Trophoblast cell (in vitro differentiated cells and primary cell): ENCODE measurements around the gene GALK2.

Experiments used
- DNase-seq, 2 donors: peaks; one replicate each; pipeline ENCODE4 v3.0.0-alpha.2; 2016
- H2AFZ ChIP-seq: 2 replicates; pipeline ENCODE4 v1.6.1; 2013; ENCODE audit warnings: low read length, moderate library complexity, mild to moderate bottlenecking; ENCODE audit not compliant: insufficient read depth, poor library complexity
- H2AK5ac ChIP-seq: 2 replicates; pipeline ENCODE4 v1.6.1; 2013; ENCODE audit warnings: mild to moderate bottlenecking, low read length
- H2BK120ac ChIP-seq: 2 replicates; pipeline ENCODE4 v1.6.1; 2013; ENCODE audit warnings: low read length, mild to moderate bottlenecking, moderate library complexity; ENCODE audit not compliant: insufficient read depth, poor library complexity
- H2BK12ac ChIP-seq: 2 replicates; pipeline ENCODE4 v1.6.1; 2013; ENCODE audit warnings: mild to moderate bottlenecking, low read length, moderate library complexity
- H2BK5ac ChIP-seq: 2 replicates; pipeline ENCODE4 v1.6.1; 2013; ENCODE audit warnings: low read length, low read depth, moderate library complexity, mild to moderate bottlenecking; ENCODE audit not compliant: poor library complexity
- H3K14ac ChIP-seq: 2 replicates; pipeline ENCODE4 v1.6.1; 2013; ENCODE audit warnings: mild to moderate bottlenecking, low read length
- H3K18ac ChIP-seq: 2 replicates; pipeline ENCODE4 v1.6.1; 2013; ENCODE audit warnings: mild to moderate bottlenecking, low read length
- H3K23ac ChIP-seq: 2 replicates; pipeline ENCODE4 v1.6.1; 2013; ENCODE audit warnings: low read length
- H3K27ac ChIP-seq: 2 replicates; pipeline ENCODE4 v1.5.1; 2013; ENCODE audit warnings: low read depth, mild to moderate bottlenecking, inconsistent platforms, low read length, moderate library complexity
- H3K27me3 ChIP-seq: 2 replicates; pipeline ENCODE4 v1.6.1; 2013; ENCODE audit warnings: inconsistent platforms, mild to moderate bottlenecking, low read length, moderate library complexity; ENCODE audit not compliant: insufficient read depth
- H3K36me3 ChIP-seq, 2 experiments: 1 replicate in 1 of 2; 2 replicates in 1 of 2; pipeline ENCODE4 v1.6.1; 2013; ENCODE audit warnings: low read length in 2 of 2, mild to moderate bottlenecking in 2 of 2, moderate library complexity in 1 of 2; ENCODE audit not compliant: insufficient read depth in 2 of 2, control insufficient read depth in 1 of 2
- H3K4ac ChIP-seq: 2 replicates; pipeline ENCODE4 v1.6.1; 2013; ENCODE audit warnings: low read depth, mild to moderate bottlenecking, low read length, moderate library complexity
- H3K4me1 ChIP-seq, 2 experiments: 1 replicate in 1 of 2; 2 replicates in 1 of 2; pipeline ENCODE4 v1.6.1; 2013; ENCODE audit warnings: low read length in 2 of 2, mild to moderate bottlenecking in 2 of 2, moderate library complexity in 1 of 2; ENCODE audit not compliant: insufficient read depth in 2 of 2, control insufficient read depth in 1 of 2
- H3K4me2 ChIP-seq: 2 replicates; pipeline ENCODE4 v1.6.1; 2013; ENCODE audit warnings: inconsistent platforms, mild to moderate bottlenecking, low read length, moderate library complexity
- H3K4me3 ChIP-seq: 2 replicates; pipeline ENCODE4 v1.5.1; 2013; ENCODE audit warnings: mild to moderate bottlenecking, low read depth, low read length, inconsistent platforms
- H3K79me1 ChIP-seq: one replicate; pipeline ENCODE4 v1.6.1; 2013; ENCODE audit warnings: low read length
- H3K79me2 ChIP-seq: 2 replicates; pipeline ENCODE4 v1.6.1; 2013; ENCODE audit warnings: low read length, mild to moderate bottlenecking; ENCODE audit not compliant: control insufficient read depth, insufficient read depth, poor library complexity
- H3K9ac ChIP-seq: 2 replicates; pipeline ENCODE4 v1.6.1; 2013; ENCODE audit warnings: mild to moderate bottlenecking, low read length
- H3K9me3 ChIP-seq: 2 replicates; pipeline ENCODE4 v1.6.1; 2013; ENCODE audit warnings: low read depth, mild to moderate bottlenecking, control low read depth, inconsistent platforms, low read length; ENCODE audit not compliant: insufficient read depth
- H4K12ac ChIP-seq: 2 replicates; pipeline ENCODE4 v1.6.1; 2013; ENCODE audit warnings: low read depth, mild to moderate bottlenecking, low read length, moderate library complexity
- H4K8ac ChIP-seq: 2 replicates; pipeline ENCODE4 v1.6.1; 2013; ENCODE audit warnings: low read depth, mild to moderate bottlenecking, low read length, moderate library complexity
- H4K91ac ChIP-seq: one replicate; pipeline ENCODE4 v1.6.1; 2013; ENCODE audit warnings: low read depth, mild to moderate bottlenecking, low read length, moderate library complexity
- WGBS: extraction: QIAGEN DNeasy Blood & Tissue Kit; methylation state at CpG from one replicate; pipeline ENCODE4 v1.1.7; 2013; ENCODE audit warnings: missing lambda C conversion rate; ENCODE audit not compliant: insufficient read length, insufficient coverage; ENCODE audit errors: extremely low coverage; 5-methylcytosine and 5-hydroxymethylcytosine counted together

GALK2 gene

DNA sequence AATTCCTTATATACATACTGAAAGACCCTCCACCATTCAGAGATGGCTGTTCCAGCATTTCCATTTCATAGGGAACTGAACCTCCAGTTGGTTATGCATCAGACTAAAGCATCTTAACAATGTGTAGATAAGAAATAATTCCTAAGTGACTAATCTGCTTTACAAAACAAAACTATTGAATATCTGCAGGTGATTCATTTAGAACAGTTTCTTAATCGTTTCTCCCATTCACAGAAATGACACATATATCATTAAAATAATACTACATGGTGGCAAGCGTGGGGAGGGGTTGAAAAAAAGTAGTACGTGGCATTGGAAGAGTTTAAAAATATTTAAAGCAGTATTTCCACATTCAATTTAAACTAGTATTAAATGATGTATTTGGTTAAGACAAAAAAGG, 34.1 kb upstream of the GALK2 start:
- H4K12ac ChIP-seq: no peak overlapping the region
- H2BK12ac ChIP-seq: no peak overlapping the region
- no peak overlapping the region for H3K4me3 ChIP-seq
- H3K4me1 ChIP-seq: no peaks in the 10 kb centered on the region
- H3K79me2 ChIP-seq: no peaks in the 10 kb centered on the region
- no peak overlapping the region for H3K23ac ChIP-seq
- H3K27me3 ChIP-seq: no peaks in the 10 kb centered on the region
- no peak overlapping the region for H4K8ac ChIP-seq
- H3K4ac ChIP-seq: no peak overlapping the region
- no peak overlapping the region for H2AFZ ChIP-seq
- DNase-seq: peak; percentile 35 to 75
- no peaks in the 10 kb centered on the region for H3K79me1 ChIP-seq
- H3K18ac ChIP-seq: no peak overlapping the region
- H3K4me2 ChIP-seq: no peak overlapping the region
- no CpG with 5 or more reads among the region's 3 CpGs for WGBS
- H4K91ac ChIP-seq: no peak overlapping the region
- no peak overlapping the region for H3K14ac ChIP-seq
- no peak overlapping the region for H2BK5ac ChIP-seq
- H3K27ac ChIP-seq: no peak overlapping the region
- H3K9ac ChIP-seq: no peak overlapping the region
- no peak overlapping the region for H2BK120ac ChIP-seq
- peaks cover 3 to 6% of the 10 kb centered on the region in 2 experiments for H3K36me3 ChIP-seq
- no peak overlapping the region for H2AK5ac ChIP-seq
- H3K9me3 ChIP-seq: no peaks in the 10 kb centered on the region

DNA sequence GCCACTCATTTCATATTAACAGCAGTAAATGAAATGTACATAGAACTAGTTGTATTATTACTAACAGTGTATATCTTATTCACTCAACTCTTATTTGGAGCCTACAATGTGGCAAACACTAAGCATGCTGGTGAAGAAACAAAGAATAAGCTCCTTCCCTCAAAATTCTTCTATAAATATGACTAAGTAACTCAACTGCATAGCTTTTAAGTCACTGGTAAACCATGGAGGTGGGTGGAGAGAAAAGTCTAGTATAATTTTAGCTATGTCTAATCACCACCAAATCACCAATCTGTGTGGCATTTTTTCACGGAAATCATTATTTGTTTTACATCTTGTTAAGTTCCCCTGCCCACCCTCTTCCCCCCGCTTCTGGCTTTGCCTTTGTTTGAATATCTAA, 32.2 kb upstream of the GALK2 start:
- no peaks in the 10 kb centered on the region for H3K9me3 ChIP-seq
- H3K14ac ChIP-seq: no peak overlapping the region
- no peak overlapping the region for H3K4ac ChIP-seq
- H4K8ac ChIP-seq: no peak overlapping the region
- H3K4me3 ChIP-seq: no peak overlapping the region
- no peak overlapping the region for H3K27ac ChIP-seq
- no peaks in the 10 kb centered on the region for H3K27me3 ChIP-seq
- no peaks in the 10 kb centered on the region for H3K79me1 ChIP-seq
- no CpG with 5 or more reads among the region's 2 CpGs for WGBS
- DNase-seq: peak in 1 of 2 donors; percentile 24
- no peak overlapping the region for H2BK120ac ChIP-seq
- no peak overlapping the region for H3K9ac ChIP-seq
- no peak overlapping the region for H4K12ac ChIP-seq
- H2AFZ ChIP-seq: no peak overlapping the region
- H3K79me2 ChIP-seq: no peaks in the 10 kb centered on the region
- no peak overlapping the region for H3K4me2 ChIP-seq
- H2BK12ac ChIP-seq: no peak overlapping the region
- no peak overlapping the region for H4K91ac ChIP-seq
- H3K4me1 ChIP-seq: no peaks in the 10 kb centered on the region
- no peak overlapping the region for H2AK5ac ChIP-seq
- no peak overlapping the region for H2BK5ac ChIP-seq
- peaks cover 8 to 10% of the 10 kb centered on the region in 2 experiments for H3K36me3 ChIP-seq
- no peak overlapping the region for H3K23ac ChIP-seq
- H3K18ac ChIP-seq: no peak overlapping the region

DNA sequence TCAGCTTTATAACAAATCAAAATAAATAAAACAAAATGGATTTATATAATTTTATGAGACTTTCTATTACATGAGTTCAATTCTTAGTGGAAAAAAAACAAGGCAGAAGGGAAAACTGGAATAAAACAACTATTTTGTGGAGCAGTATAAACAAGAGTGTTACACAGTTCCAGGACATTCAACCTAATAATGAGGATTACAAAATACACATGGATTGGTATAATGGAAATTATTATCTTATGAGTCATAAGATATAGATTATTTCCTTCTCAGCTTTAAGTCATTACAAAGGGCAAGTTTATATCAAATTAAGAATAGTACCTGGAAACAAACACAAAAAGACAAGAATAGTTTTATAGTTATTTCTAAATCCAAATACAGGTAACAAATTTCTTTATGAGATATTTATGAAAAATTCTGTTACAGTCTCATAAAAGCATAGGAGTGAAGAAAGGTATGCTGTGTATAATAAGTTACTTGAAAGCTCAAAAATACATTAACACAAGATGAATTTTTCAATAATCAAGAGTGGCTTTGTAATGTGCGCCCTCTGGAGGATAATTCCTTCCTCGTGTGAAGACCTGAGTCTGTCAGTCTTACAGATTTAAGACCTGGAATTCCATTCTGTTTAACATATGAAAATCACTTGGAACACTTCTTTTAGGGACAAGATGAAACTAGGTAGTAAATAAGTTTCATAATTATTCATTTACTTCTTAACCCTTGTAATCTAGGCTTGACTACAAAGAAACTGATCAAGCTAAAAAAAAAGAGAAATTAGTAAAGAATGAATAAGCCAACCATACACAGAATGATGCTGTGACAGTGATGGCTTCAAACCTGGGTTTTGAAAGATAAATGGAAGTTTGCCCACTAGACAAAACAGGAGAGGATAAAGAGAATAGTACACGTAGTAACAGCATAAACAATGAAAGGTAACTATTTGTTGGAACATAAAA, 24.1 kb upstream of the GALK2 start:
- Histone ChIP-seq H4K91ac (no peak overlapping the region), H3K27me3 (no peaks in the 10 kb centered on the region), H2BK12ac (no peak overlapping the region), H2AFZ (no peak overlapping the region), H3K4ac (no peak overlapping the region), H3K14ac (no peak overlapping the region), H2BK5ac (no peak overlapping the region), H3K36me3 (peaks cover 8 to 10% of the 10 kb centered on the region in 2 experiments), H3K9me3 (no peaks in the 10 kb centered on the region), H4K8ac (no peak overlapping the region), H2BK120ac (no peak overlapping the region), H3K4me1 (no peaks in the 10 kb centered on the region), H3K4me3 (no peak overlapping the region), H3K79me2 (no peaks in the 10 kb centered on the region), H2AK5ac (no peak overlapping the region), H3K27ac (no peak overlapping the region), H3K79me1 (no peaks in the 10 kb centered on the region), H4K12ac (no peak overlapping the region), H3K9ac (no peak overlapping the region), H3K18ac (no peak overlapping the region), H3K4me2 (no peak overlapping the region), H3K23ac (no peak overlapping the region)
- no CpG with 5 or more reads among the region's 3 CpGs for WGBS
- DNase-seq: peak; percentile 52 to 86

DNA sequence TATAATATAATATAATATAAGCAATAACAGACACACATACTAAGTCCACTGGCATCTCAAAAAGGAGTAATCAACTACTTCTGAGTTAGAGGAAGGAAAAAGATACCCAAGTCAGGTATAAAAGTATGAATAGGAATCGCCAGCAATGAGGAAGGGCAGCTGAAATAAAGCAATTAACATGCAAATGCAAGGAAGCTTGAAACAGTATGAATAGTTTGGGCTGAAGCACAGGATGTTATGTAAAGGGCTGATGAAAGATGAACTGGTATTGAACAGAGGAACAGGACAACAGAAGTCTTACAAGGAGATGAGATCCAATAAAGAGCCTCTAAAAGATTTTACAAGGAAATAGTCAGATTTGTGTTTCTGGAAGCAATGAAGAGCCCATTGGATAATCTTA, 21.7 kb upstream of the GALK2 start:
- Histone ChIP-seq H3K9ac (no peak overlapping the region), H3K27ac (no peak overlapping the region), H2BK120ac (no peak overlapping the region), H4K91ac (no peak overlapping the region), H3K36me3 (peaks cover under 1 to 7% of the 10 kb centered on the region in 2 experiments), H3K4me3 (no peak overlapping the region), H2BK12ac (no peak overlapping the region), H3K9me3 (no peaks in the 10 kb centered on the region), H4K8ac (no peak overlapping the region), H3K4me1 (no peaks in the 10 kb centered on the region), H3K4ac (peak overlapping the region; percentile 46), H3K4me2 (no peak overlapping the region), H3K79me2 (no peaks in the 10 kb centered on the region), H3K27me3 (no peaks in the 10 kb centered on the region), H3K23ac (no peak overlapping the region), H3K14ac (no peak overlapping the region), H4K12ac (no peak overlapping the region), H2BK5ac (no peak overlapping the region), H2AFZ (no peak overlapping the region), H3K79me1 (no peaks in the 10 kb centered on the region), H3K18ac (no peak overlapping the region), H2AK5ac (no peak overlapping the region)
- WGBS: no CpG with 5 or more reads among the region's 1 CpG
- no peak for DNase-seq
